Lower leg skin (tissue), 3 donors: ENCODE measurements around the gene ATP6V0A1.

Experiments used
- POLR2A ChIP-seq, 2 donors: fragments of 450-650 bp; IDR thresholded peaks; one replicate each; pipeline ENCODE4 v1.6.1; 2016 to 2017; ENCODE audit warnings: antibody characterized with exemption in 2 of 2, mild to moderate bottlenecking in 1 of 2, moderate library complexity in 1 of 2
- TF ChIP-seq, protein P1 (sequence below), 3 donors: fragments of 450-650 bp; IDR thresholded peaks; one replicate each; pipeline ENCODE4 v1.5.1; 2016; ENCODE audit warnings: antibody characterized with exemption in 3 of 3, mild to moderate bottlenecking in 3 of 3, moderate library complexity in 2 of 3

DNA sequence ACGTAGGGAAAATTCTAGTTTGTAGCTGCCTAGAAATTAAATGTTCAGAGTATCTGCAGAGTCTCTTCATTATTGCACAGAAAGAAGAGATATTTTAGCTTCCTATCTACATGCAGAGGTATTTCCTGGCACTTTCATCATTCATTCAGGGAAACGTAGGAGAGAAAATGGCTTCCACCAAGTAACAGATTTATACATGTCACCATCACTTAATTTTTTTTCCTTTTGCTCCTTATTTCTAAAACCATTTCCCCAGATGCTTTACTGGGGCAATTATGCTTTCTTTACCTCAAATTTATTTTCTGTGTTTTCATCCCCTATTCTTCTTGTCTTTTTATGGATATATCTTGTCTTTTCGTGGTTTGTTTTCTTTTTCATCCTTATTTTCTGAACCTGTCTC lies 18.5 kb downstream of the ATP6V0A1 start:
- TF ChIP-seq, protein P1, sequence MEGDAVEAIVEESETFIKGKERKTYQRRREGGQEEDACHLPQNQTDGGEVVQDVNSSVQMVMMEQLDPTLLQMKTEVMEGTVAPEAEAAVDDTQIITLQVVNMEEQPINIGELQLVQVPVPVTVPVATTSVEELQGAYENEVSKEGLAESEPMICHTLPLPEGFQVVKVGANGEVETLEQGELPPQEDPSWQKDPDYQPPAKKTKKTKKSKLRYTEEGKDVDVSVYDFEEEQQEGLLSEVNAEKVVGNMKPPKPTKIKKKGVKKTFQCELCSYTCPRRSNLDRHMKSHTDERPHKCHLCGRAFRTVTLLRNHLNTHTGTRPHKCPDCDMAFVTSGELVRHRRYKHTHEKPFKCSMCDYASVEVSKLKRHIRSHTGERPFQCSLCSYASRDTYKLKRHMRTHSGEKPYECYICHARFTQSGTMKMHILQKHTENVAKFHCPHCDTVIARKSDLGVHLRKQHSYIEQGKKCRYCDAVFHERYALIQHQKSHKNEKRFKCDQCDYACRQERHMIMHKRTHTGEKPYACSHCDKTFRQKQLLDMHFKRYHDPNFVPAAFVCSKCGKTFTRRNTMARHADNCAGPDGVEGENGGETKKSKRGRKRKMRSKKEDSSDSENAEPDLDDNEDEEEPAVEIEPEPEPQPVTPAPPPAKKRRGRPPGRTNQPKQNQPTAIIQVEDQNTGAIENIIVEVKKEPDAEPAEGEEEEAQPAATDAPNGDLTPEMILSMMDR (IDR thresholded peaks at IDR 0.05) = no peak
- no peak for TF ChIP-seq POLR2A (IDR thresholded peaks at IDR 0.05)
